NCI-H128 (cell line): ENCODE results near the gene RGL3.
"Not testable (repeated sequence)": the region's sequence is repeated elsewhere in the genome, so short reads cannot be mapped to it uniquely, and the experiment has no call there.

ENCODE experiments used
- DNase-seq: peaks from one replicate; lab custom pipeline; 2025; ENCODE audit not compliant: unreplicated experiment; lab: John Stamatoyannopoulos, UW

RGL3 gene, protein sequence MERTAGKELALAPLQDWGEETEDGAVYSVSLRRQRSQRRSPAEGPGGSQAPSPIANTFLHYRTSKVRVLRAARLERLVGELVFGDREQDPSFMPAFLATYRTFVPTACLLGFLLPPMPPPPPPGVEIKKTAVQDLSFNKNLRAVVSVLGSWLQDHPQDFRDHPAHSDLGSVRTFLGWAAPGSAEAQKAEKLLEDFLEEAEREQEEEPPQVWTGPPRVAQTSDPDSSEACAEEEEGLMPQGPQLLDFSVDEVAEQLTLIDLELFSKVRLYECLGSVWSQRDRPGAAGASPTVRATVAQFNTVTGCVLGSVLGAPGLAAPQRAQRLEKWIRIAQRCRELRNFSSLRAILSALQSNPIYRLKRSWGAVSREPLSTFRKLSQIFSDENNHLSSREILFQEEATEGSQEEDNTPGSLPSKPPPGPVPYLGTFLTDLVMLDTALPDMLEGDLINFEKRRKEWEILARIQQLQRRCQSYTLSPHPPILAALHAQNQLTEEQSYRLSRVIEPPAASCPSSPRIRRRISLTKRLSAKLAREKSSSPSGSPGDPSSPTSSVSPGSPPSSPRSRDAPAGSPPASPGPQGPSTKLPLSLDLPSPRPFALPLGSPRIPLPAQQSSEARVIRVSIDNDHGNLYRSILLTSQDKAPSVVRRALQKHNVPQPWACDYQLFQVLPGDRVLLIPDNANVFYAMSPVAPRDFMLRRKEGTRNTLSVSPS

GRCh38 chr19:11418549-11419506, at the start of gene RGL3:
Gene RGL3, minus strand, starts transcription at chr19:11419314. Its CDS starts 36 bp downstream, at chr19:11419278.
- DNase-seq = peak; percentile 48

GRCh38 chr19:11468266-11468845, 49.2 kb upstream of the RGL3 start:
- not testable (repeated sequence) for DNase-seq

DNA sequence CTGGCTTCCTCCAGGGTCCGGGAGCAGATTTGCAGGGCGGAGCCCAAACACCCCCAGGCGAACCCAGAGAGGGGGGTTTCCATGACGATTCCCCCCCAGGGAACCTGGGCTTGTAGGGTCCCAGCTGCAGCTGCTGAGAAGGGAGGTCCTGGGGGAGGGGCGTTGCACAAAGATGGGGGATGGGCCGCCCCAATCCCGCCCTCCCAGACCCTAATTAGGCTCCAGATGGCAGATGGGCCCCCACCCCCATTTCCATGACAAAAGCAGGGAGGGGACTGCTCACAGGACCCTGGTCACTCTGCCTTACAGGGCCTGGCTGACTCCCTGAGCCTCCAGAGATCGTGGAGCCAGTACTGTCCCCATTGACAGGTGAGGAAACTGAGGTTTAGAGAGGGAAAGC, 46.5 kb upstream of the RGL3 start:
- DNase-seq = no peak

- DNase-seq = no peak
Measured at GRCh38 chr19:11464333-11465265, 45.5 kb upstream of the RGL3 start.

DNA sequence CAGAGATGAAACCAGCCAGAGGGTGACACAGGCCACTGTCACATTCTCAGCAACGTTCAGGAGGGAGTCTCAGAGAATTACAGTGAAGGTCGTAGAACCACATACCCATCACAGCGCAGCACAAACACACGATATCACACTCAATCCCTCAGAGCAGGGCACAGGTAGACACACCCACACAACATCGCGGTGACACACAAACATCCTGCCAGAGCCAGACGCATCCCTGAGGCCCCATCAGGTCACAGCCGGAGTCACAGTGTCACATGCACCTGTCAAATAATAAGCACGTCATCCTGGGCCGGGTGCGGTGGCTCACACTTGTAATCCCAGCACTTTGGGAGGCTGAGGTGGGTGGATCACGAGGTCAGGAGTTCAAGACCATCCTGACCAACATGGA, 44.3 kb upstream of the RGL3 start:
- no peak for DNase-seq

DNA sequence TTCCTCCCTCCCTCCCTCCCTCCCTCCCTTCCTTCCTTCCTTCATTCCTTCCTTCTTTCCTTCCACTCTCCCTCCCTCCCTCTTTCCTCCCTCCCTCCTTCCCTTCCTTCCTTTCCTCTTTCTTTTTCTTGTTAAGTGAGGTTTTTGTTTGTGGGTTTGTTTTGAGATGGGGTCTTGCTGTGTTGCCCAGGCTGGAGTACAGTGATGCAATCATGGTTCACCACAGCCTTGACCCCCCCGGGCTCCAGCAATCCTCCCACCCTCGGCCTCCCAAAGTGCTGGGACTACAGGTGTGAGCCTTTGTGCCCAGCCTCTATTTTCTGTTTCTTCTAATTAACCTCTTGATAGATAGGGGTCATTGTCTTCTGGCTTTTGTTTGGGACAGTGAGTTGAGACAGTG, 42.3 kb upstream of the RGL3 start:
- DNase-seq = no peak

- DNase-seq = no peak
Measured at GRCh38 chr19:11460207-11460606, 41.1 kb upstream of the RGL3 start.

- DNase-seq = not testable (repeated sequence)
Measured at GRCh38 chr19:11458912-11459311, 39.8 kb upstream of the RGL3 start.

DNA sequence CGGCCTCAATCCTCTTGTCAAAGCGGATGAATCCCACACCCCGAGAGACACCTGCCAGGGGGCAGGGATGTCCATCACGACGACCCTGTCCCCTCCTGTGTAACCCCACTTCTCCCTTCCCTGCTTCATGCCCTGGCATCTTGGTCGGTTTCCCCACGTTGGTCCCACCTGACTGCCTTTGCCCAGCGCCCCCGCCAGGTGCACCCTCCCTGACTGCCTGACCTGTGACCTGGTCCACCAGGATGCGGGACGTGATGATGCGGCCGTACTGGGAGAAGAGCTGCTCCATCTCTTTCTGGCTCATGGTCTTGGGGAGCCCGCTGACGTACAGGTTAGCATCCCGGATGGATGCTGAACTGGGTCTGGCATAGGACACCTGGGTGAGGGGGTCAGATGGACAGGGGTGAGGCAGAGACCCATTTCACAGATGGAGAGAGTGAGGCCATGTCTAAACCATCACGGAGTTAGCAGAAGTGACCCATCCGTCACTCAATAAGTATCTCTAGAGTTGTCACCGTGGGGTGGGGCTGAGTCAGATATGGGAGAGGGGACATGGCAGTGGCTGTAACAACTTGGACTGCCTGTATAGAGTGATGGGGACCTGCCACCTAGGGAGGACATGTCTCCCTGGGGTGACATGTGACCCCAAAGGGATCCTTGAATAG, 39.3 kb upstream of the RGL3 start:
- DNase-seq = no peak

DNA sequence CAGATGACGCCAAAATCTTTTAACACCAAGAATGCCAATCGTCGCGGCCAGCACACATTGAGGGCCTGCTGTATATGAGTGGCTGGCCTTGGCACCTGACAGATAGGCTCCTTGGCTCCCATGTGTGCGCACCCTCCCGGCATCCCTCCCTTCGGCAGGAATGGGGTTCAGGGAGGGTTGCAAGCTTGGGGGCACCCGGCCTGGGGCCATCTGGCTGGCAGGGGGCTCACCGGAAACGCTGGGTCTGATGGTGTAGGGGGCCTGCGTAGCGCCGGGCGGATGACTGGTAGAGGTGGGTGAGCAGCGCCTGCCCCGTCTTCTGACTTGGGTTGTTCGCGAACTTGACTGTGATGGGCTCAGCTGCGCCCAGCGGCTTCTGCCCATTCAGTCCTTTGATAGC, 38.7 kb upstream of the RGL3 start:
- no peak for DNase-seq

- no peak for DNase-seq
Measured at GRCh38 chr19:11457115-11457514, 38.0 kb upstream of the RGL3 start.

DNA sequence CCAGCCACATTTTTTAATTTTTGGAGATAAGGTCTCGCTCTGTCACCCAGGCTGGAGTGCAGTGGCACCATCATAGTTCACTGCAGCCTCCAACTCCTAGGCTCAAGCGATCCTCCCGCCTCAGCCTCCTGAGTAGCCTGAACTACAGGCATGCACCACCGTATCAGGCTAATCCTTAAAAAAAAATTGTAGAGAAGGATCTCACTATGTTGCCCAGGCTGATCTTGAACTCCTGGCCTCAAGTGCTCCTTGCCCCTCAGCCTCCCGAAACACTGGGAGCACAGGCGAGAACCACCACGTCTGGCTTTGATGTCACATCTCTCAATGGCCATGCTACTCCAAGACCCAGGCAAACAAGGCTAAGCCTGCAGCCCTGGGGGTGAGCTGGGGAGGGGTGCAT, 37.5 kb upstream of the RGL3 start:
- no peak for DNase-seq

DNA sequence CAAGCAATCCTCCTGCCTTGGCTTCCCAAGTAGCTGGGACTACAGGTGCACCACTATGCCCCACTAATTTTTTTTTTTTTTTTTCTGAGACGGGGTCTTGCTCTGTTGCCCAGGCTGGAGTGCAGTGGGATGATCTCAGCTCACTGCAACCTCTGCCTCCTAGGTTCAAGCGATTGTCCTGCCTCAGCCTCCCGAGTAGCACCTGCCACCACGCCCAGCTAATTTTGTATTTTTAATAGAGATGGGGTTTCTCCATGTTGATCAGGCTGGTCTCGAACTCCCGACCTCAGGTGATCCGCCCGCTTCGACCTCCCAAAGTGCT, 36.1 kb upstream of the RGL3 start:
- DNase-seq = not testable (repeated sequence)

GRCh38 chr19:11453468-11454341, 34.6 kb upstream of the RGL3 start:
- DNase-seq = no peak

DNA sequence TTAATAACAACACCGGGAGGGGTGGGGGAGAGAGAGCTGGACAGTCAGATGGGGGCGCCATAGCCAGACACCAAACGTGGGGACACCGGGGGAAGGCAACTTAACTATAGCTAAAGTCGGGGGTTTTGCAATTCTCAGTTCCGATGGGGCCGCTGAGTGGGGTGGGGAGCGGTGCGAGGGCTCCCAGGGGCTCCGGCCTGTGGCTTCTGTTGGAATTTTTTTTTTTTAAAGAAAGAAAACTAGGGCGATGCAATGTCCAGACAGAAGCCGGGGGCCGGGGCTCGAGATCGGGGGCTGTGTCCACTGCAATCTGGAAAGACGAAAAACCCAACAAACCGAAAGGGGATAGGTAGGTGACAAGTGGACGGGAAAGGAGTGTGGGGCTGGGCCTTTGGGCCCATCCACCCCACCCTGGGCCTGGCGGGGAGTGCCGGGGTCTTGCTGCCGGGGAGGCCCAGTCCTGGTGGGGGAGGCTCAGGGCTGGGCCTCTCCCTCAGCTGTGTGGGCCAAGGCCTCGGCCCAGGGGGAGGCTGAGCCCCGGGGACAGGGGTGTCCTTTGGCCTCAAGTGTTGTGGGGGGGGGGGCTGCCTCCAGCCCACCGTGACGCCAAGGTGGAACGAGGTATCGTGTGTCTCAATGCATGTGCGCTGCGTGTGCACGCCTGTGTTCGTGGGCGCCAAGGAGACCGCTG, 33.7 kb upstream of the RGL3 start:
- no peak for DNase-seq

DNA sequence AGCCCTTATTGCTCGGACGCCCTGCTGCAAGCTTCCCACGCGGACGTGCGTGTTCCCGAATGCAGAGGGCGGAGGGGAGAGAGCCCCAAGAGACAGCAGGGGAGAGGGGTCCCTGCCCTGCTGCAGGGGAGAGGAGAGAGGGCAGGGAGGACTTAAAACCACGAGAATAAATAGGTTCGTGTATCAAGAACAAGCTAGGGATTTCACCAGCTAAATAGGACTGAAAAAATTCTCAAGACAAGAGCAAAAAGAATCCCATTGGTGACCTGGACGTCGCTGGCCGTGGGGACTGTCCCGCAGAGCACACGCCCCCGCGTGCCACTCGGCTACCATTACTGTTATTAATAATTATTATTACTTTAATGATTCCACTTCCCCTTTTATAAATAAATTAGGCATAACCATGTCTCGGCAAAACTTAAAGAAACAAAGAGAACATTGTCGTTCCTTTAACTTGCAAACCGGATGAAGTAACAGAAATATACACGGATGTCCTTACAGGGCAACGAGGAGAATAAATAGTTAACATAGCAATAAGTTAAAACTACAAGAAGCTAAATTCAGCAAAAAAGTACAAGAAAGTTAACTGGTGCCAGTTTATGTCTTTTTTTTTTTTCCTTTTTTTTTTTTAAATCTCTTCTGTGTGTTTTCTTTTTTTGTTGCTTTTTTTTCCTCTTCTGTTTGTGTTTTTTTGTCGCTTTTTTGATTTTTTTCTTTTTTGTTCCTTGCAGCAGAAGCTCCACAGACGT, 32.9 kb upstream of the RGL3 start:
- DNase-seq = no peak

- DNase-seq = no peak
Measured at GRCh38 chr19:11451327-11451870, 32.3 kb upstream of the RGL3 start.
